Chondrocyte (in vitro differentiated cells): ENCODE measurements around the gene FAM227A. TPM values are rescaled to one million over a fixed set of nuclear protein-coding genes. Genes with fewer than 3 reads are reported as not detected.
"Not testable (repeated sequence)": the region's sequence is repeated elsewhere in the genome, so short reads cannot be mapped to it uniquely, and the experiment has no call there.

Experiments
- DNase-seq: peaks from one replicate; pipeline ENCODE4 v3.0.0; 2021; ENCODE audit warnings: mixed read lengths, low spot score
- H3K27ac Mint-ChIP-seq: one replicate; pipeline ENCODE4 v1.8.0; 2021; ENCODE audit warnings: mild to moderate bottlenecking, moderate library complexity, mixed read lengths; ENCODE audit not compliant: unreplicated experiment
- H3K27me3 Mint-ChIP-seq: 2 replicates; pipeline ENCODE4 v1.8.0; 2021; ENCODE audit warnings: low read depth, mixed read lengths
- H3K36me3 Mint-ChIP-seq: 2 replicates; pipeline ENCODE4 v1.8.0; 2021; ENCODE audit warnings: low read depth, mixed read lengths
- H3K4me1 Mint-ChIP-seq: 2 replicates; pipeline ENCODE4 v1.8.0; 2021; ENCODE audit warnings: low read depth, mild to moderate bottlenecking, mixed read lengths
- H3K4me3 Mint-ChIP-seq: one replicate; pipeline ENCODE4 v1.8.0; 2021; ENCODE audit warnings: mild to moderate bottlenecking, moderate library complexity, mixed read lengths; ENCODE audit not compliant: unreplicated experiment
- H3K9me3 Mint-ChIP-seq: 2 replicates; pipeline ENCODE4 v1.8.0; 2021; ENCODE audit warnings: low read depth, mixed read lengths
- total RNA-seq: library from RNA; stranded (reverse); gene quantifications from 3 replicates; pipeline ENCODE4 v1.2.1, GENCODE V29; 2021
- TF ChIP-seq, protein P1 (sequence below): fragments of 200-600 bp; sonication (generic); IDR thresholded peaks from 2 replicates; pipeline ENCODE4 v1.5.0; 2021; ENCODE audit warnings: antibody characterized with exemption, mild to moderate bottlenecking, moderate library complexity

Gene FAM227A
- total RNA-seq, 1 donor from 2014 or later = 1.8 TPM

- Mint-ChIP-seq H3K4me3 (no peak overlapping the region), H3K9me3 (no peaks in the 10 kb centered on the region), H3K27me3 (no peaks in the 10 kb centered on the region), H3K27ac (no peak overlapping the region), H3K4me1 (no peaks in the 10 kb centered on the region), H3K36me3 (peaks cover 18% of the 10 kb centered on the region)
- DNase-seq = no peak
- TF ChIP-seq, protein P1, sequence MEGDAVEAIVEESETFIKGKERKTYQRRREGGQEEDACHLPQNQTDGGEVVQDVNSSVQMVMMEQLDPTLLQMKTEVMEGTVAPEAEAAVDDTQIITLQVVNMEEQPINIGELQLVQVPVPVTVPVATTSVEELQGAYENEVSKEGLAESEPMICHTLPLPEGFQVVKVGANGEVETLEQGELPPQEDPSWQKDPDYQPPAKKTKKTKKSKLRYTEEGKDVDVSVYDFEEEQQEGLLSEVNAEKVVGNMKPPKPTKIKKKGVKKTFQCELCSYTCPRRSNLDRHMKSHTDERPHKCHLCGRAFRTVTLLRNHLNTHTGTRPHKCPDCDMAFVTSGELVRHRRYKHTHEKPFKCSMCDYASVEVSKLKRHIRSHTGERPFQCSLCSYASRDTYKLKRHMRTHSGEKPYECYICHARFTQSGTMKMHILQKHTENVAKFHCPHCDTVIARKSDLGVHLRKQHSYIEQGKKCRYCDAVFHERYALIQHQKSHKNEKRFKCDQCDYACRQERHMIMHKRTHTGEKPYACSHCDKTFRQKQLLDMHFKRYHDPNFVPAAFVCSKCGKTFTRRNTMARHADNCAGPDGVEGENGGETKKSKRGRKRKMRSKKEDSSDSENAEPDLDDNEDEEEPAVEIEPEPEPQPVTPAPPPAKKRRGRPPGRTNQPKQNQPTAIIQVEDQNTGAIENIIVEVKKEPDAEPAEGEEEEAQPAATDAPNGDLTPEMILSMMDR = no peak
Observed at GRCh38 chr22:38629108-38629507, 27.1 kb downstream of the FAM227A start.

GRCh38 chr22:38628444-38628843, 27.7 kb downstream of the FAM227A start:
- peaks cover 18% of the 10 kb centered on the region for H3K36me3 Mint-ChIP-seq
- no peak overlapping the region for H3K4me3 Mint-ChIP-seq
- TF ChIP-seq, protein P1 = no peak
- no peak for DNase-seq
- no peaks in the 10 kb centered on the region for H3K9me3 Mint-ChIP-seq
- no peaks in the 10 kb centered on the region for H3K27me3 Mint-ChIP-seq
- no peaks in the 10 kb centered on the region for H3K4me1 Mint-ChIP-seq
- H3K27ac Mint-ChIP-seq = no peak overlapping the region

DNA sequence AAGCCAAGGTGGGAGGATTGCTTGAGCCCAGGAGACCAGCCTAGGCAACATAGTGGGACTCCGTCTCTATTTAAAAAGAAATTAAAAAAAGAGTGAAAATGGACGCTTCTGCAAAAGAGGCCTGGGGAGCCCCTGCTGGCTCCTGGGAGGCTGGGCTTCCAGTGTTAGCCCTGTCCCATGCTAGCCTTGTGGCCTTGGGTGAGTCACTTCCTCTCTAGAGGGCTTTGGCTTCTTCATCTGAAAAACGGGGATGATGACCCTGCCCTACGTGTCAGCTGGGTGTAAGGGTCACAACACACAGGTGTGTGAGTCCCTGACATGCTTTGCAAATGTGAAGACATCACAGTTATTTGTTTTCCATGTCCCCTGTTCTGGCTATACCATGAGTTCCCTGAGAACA, 32.8 kb downstream of the FAM227A start:
- no peak for DNase-seq
- Mint-ChIP-seq H3K36me3 (peaks cover 11% of the 10 kb centered on the region), H3K27ac (no peak overlapping the region), H3K4me1 (no peaks in the 10 kb centered on the region), H3K4me3 (no peak overlapping the region), H3K27me3 (no peaks in the 10 kb centered on the region), H3K9me3 (peaks cover 7% of the 10 kb centered on the region)
- TF ChIP-seq, protein P1 = no peak

DNA sequence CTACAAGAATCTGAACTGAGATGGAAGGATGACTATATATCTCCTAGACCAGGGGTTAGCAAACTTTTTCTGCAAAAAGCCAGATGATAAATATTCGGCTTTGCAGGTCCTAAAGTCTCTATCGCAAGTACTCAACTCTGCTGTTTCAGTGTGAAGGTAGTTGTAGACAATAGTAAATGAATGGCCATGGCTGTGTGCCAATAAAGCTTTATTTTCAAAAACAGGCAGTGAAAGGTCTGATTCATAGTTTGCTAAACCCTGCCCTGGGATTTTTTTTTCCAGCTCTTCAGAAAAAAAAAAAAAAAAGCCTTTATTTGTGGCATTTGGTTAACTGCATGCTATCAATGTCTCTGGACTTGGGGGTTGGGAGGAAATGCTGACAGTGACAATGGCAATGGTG, 37.5 kb downstream of the FAM227A start:
- Mint-ChIP-seq H3K27me3 (no peaks in the 10 kb centered on the region), H3K9me3 (peaks cover 12% of the 10 kb centered on the region), H3K36me3 (peaks cover 27% of the 10 kb centered on the region), H3K27ac (no peak overlapping the region), H3K4me3 (no peak overlapping the region), H3K4me1 (peaks cover 5% of the 10 kb centered on the region)
- TF ChIP-seq, protein P1 = no peak
- no peak for DNase-seq

GRCh38 chr22:38618258-38618657, 37.9 kb downstream of the FAM227A start:
- H3K9me3 Mint-ChIP-seq = peaks cover 12% of the 10 kb centered on the region
- H3K36me3 Mint-ChIP-seq = peaks cover 27% of the 10 kb centered on the region
- TF ChIP-seq, protein P1 = no peak
- H3K4me1 Mint-ChIP-seq = peaks cover 5% of the 10 kb centered on the region
- H3K27me3 Mint-ChIP-seq = no peaks in the 10 kb centered on the region
- DNase-seq = no peak
- H3K4me3 Mint-ChIP-seq = no peak overlapping the region
- H3K27ac Mint-ChIP-seq = no peak overlapping the region

- Mint-ChIP-seq H3K36me3 (peaks cover 28% of the 10 kb centered on the region), H3K9me3 (peaks cover 12% of the 10 kb centered on the region)
- not testable (repeated sequence) for H3K27ac Mint-ChIP-seq, H3K4me3 Mint-ChIP-seq, DNase-seq, H3K27me3 Mint-ChIP-seq, H3K4me1 Mint-ChIP-seq
Observed at GRCh38 chr22:38615064-38615405, 41.2 kb downstream of the FAM227A start.
